ENCODE data around the gene CRTC3. TPM values are rescaled to one million over a fixed set of nuclear protein-coding genes. Genes with fewer than 3 reads are reported as not detected.
A peak's percentile ranks its signal among the peaks of the same experiment; 100 is the strongest.

Gene CRTC3
- total RNA-seq, 1 donor from 2014 or later = 21.4 TPM

GRCh38 chr15:90529011-90529370 lies 732 bp upstream of the CRTC3 start:
- no peak for FAIRE-seq
- Histone ChIP-seq H3K36me3 (ENCODE audit: insufficient read depth, low read length) (no peaks in the 10 kb centered on the region), H3K4me2 (ENCODE audit: low read length) (peak overlapping the region; percentile 100), H3K4me3 (ENCODE audit: insufficient read depth, low read depth, low read length) (no peak overlapping the region), H3K27me3 (ENCODE audit: insufficient read depth, low read length) (no peaks in the 10 kb centered on the region), H3K9ac (ENCODE audit: low read length) (peak overlapping the region; percentile 85), H3K9me3 (ENCODE audit: insufficient read depth, low read depth, low read length) (no peaks in the 10 kb centered on the region), H3K79me2 (ENCODE audit: insufficient read depth, low read length) (peaks cover 35% of the 10 kb centered on the region), H2AFZ (ENCODE audit: low read depth, low read length) (peak overlapping the region; percentile 84), H4K20me1 (ENCODE audit: insufficient read depth, low read length) (peaks cover 31% of the 10 kb centered on the region), H3K27ac (ENCODE audit: low read depth, low read length) (no peak overlapping the region), H3K4me1 (ENCODE audit: insufficient read depth, low read length) (peaks cover 14% of the 10 kb centered on the region)
- DNase-seq (ENCODE audit: low read depth) = no peak
- TF ChIP-seq, protein P1, sequence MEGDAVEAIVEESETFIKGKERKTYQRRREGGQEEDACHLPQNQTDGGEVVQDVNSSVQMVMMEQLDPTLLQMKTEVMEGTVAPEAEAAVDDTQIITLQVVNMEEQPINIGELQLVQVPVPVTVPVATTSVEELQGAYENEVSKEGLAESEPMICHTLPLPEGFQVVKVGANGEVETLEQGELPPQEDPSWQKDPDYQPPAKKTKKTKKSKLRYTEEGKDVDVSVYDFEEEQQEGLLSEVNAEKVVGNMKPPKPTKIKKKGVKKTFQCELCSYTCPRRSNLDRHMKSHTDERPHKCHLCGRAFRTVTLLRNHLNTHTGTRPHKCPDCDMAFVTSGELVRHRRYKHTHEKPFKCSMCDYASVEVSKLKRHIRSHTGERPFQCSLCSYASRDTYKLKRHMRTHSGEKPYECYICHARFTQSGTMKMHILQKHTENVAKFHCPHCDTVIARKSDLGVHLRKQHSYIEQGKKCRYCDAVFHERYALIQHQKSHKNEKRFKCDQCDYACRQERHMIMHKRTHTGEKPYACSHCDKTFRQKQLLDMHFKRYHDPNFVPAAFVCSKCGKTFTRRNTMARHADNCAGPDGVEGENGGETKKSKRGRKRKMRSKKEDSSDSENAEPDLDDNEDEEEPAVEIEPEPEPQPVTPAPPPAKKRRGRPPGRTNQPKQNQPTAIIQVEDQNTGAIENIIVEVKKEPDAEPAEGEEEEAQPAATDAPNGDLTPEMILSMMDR (IDR thresholded peaks at IDR 0.05; ENCODE audit: insufficient read depth, low read depth, low read length) = no peak
- TF ChIP-seq EZH2 (IDR thresholded peaks at IDR 0.05; ENCODE audit: insufficient read depth, low read length) = no peak
- Mint-ChIP-seq H3K4me3 (ENCODE audit: unreplicated experiment) (peak overlapping the region; percentile 85), H3K27me3 (ENCODE audit: low read depth, unreplicated experiment) (no peaks in the 10 kb centered on the region), H3K36me3 (ENCODE audit: low read depth, unreplicated experiment) (no peaks in the 10 kb centered on the region), H3K4me1 (ENCODE audit: low read depth, unreplicated experiment) (peaks cover 4% of the 10 kb centered on the region), H3K27ac (ENCODE audit: unreplicated experiment) (peak overlapping the region; percentile 26), H3K9me3 (ENCODE audit: unreplicated experiment) (peaks cover 3% of the 10 kb centered on the region)

DNA sequence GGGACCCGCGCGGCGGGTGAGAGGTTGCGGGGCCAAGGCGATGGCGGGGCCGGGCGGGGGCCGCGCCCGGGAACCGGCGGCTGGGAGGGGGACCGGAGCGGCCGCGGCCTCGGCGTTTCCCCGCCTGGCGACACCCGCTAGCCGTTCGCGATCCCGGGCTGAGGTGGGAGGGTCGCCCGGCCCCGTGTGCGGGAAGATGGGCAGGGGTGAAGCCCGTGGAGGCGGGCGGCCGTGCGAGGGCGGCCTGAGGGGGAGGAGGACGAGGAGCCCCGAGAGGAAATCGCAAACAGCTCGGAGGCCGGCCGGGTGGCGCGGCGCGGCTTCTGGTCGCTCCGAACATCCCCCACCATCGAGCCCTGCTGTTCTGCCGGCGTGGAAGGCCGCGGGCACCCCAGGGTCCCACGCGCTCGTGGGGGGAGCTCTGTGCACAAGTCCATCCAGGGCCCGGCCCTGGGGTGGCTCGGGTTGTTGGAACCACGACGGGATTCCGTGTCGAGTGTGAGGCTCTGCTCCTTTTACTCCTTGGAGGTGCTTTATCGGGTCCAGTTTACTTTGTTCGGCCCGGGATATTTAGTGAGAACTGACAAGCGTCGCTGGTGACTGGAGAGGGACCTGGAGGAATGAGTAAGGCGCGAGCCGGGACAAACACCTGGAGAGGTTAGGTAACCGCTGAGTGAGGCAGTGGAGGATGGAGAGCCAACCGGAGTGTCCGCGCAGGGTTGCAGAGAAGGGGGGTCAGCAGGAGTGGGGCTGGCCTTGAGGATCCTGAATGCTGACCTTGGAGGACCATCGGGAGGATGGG lies 728 bp downstream of the CRTC3 start:
- Histone ChIP-seq H3K9me3 (ENCODE audit: insufficient read depth, low read depth, low read length) (no peaks in the 10 kb centered on the region), H3K4me1 (ENCODE audit: insufficient read depth, low read length) (peaks cover 14% of the 10 kb centered on the region), H3K79me2 (ENCODE audit: insufficient read depth, low read length) (peaks cover 48% of the 10 kb centered on the region), H3K27me3 (ENCODE audit: insufficient read depth, low read length) (no peaks in the 10 kb centered on the region), H2AFZ (ENCODE audit: low read depth, low read length) (peak overlapping the region; percentile 76), H3K4me3 (ENCODE audit: insufficient read depth, low read depth, low read length) (peak overlapping the region; percentile 83), H3K27ac (ENCODE audit: low read depth, low read length) (peak overlapping the region; percentile 73), H3K4me2 (ENCODE audit: low read length) (peak overlapping the region; percentile 100), H4K20me1 (ENCODE audit: insufficient read depth, low read length) (peaks cover 43% of the 10 kb centered on the region), H3K36me3 (ENCODE audit: insufficient read depth, low read length) (no peaks in the 10 kb centered on the region), H3K9ac (ENCODE audit: low read length) (peak overlapping the region; percentile 85)
- Mint-ChIP-seq H3K36me3 (ENCODE audit: low read depth, unreplicated experiment) (peaks cover 4% of the 10 kb centered on the region), H3K9me3 (ENCODE audit: unreplicated experiment) (peaks cover 3% of the 10 kb centered on the region), H3K4me1 (ENCODE audit: low read depth, unreplicated experiment) (peaks cover 7% of the 10 kb centered on the region), H3K27ac (ENCODE audit: unreplicated experiment) (peak overlapping the region; percentile 81), H3K4me3 (ENCODE audit: unreplicated experiment) (peak overlapping the region; percentile 98), H3K27me3 (ENCODE audit: low read depth, unreplicated experiment) (no peaks in the 10 kb centered on the region)
- no peak for FAIRE-seq
- TF ChIP-seq, protein P1 (IDR thresholded peaks at IDR 0.05; ENCODE audit: insufficient read depth, low read depth, low read length) = no peak
- no peak for TF ChIP-seq EZH2 (IDR thresholded peaks at IDR 0.05; ENCODE audit: insufficient read depth, low read length)
- peak; percentile 14 for DNase-seq (ENCODE audit: low read depth)

DNA sequence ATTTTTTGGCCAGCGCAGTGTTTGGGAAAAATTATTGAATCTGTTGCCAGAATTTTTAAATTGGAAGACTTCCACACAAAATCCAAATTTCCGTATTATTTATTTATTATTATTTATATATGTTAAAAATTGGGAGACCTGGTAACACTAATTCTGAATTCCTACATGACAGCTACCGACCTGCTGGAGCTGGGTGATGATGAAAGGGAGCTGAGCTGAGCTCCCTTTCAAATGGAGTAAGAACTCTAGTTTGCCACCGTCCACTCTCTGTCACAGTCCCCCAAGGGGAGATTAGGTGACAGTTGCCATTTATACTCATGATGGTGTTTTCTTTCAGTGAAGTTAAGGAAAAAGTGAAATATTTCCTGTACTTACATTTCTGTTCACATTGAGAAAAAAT lies 1.4 kb downstream of the CRTC3 start:
- Histone ChIP-seq H2AFZ (ENCODE audit: low read depth, low read length) (no peak overlapping the region), H3K4me1 (ENCODE audit: insufficient read depth, low read length) (peaks cover 14% of the 10 kb centered on the region), H3K9me3 (ENCODE audit: insufficient read depth, low read depth, low read length) (no peaks in the 10 kb centered on the region), H3K27me3 (ENCODE audit: insufficient read depth, low read length) (no peaks in the 10 kb centered on the region), H3K79me2 (ENCODE audit: insufficient read depth, low read length) (peaks cover 55% of the 10 kb centered on the region), H4K20me1 (ENCODE audit: insufficient read depth, low read length) (peaks cover 50% of the 10 kb centered on the region), H3K4me2 (ENCODE audit: low read length) (peak overlapping the region; percentile 100), H3K27ac (ENCODE audit: low read depth, low read length) (no peak overlapping the region), H3K36me3 (ENCODE audit: insufficient read depth, low read length) (no peaks in the 10 kb centered on the region), H3K9ac (ENCODE audit: low read length) (peak overlapping the region; percentile 85), H3K4me3 (ENCODE audit: insufficient read depth, low read depth, low read length) (peak overlapping the region; percentile 83)
- Mint-ChIP-seq H3K4me1 (ENCODE audit: low read depth, unreplicated experiment) (peaks cover 7% of the 10 kb centered on the region), H3K36me3 (ENCODE audit: low read depth, unreplicated experiment) (peaks cover 4% of the 10 kb centered on the region), H3K9me3 (ENCODE audit: unreplicated experiment) (peaks cover 3% of the 10 kb centered on the region), H3K27me3 (ENCODE audit: low read depth, unreplicated experiment) (no peaks in the 10 kb centered on the region), H3K4me3 (ENCODE audit: unreplicated experiment) (peak overlapping the region; percentile 98), H3K27ac (ENCODE audit: unreplicated experiment) (peak overlapping the region; percentile 81)
- DNase-seq (ENCODE audit: low read depth) (no peak), FAIRE-seq (no peak)
- TF ChIP-seq EZH2 (IDR thresholded peaks at IDR 0.05; ENCODE audit: insufficient read depth, low read length) = no peak
- TF ChIP-seq, protein P1 (IDR thresholded peaks at IDR 0.05; ENCODE audit: insufficient read depth, low read depth, low read length) = no peak
